Nucleus accumbens (tissue), 56 donors: ENCODE results near the gene EPHA6.
"Not testable (repeated sequence)": the region's sequence is repeated elsewhere in the genome, so short reads cannot be mapped to it uniquely, and the experiment has no call there.

Experiments used
- DNase-seq, 56 donors: peaks; one replicate each; lab custom pipeline; 2025; lab: John Stamatoyannopoulos, UW

EPHA6 gene

DNA sequence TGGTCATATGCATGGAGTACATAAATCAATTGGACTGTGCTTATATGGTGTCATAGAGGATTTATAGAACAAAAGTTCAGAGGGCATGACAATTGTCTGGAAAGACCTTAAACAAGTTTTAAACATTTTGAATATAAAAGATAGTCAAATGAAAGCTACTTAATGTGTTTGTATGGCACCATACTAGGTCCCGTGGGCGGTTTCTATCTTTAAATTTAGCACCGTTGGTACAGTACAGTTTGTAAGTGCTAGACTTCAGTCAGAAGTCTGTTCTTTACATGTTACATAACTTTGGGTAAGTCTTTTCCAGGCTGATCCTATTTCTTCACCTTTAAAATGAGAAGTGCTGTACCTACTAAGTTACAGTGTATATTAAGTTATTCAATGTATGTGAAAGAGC is 576.8 kb downstream of the EPHA6 start:
- DNase-seq, result peak in 1 of 56 donors; percentile 3

DNA sequence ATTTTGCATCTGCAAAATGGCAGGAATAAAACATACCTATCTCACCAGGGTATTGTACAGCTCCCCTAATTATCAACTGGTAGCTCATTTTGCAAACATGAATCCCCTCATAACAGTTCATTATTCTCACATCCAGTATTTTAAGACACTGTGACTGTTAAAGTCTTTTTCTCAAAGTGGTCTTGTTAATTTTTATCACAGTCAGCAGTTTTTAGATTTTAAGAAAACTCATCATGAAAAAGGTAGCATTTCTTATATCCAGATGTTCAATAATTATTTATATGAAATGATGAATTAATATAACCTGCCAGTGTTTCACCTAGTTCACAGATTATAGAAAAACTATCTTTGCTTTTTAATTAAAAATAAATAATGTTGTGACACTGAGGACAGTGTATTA is 595.2 kb downstream of the EPHA6 start:
- no peak for DNase-seq

DNA sequence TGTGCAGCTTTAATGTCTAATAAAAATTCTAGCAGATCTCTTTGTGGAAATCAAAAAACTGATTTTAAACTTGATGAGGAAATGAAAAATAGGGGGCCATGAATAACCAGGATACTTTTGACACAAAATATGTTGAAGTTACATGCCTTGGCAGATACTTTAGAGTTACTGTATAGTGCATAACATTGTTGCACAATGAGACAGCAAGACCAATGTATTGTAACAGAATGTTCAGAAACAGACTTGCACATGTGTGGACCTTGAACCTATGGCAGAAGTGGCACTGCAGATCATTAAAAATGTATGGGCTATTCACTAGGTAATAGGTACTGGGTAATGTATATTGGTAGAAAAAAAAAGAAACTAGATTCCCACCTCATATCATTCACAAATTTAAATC is 607.2 kb downstream of the EPHA6 start:
- no peak for DNase-seq

DNA sequence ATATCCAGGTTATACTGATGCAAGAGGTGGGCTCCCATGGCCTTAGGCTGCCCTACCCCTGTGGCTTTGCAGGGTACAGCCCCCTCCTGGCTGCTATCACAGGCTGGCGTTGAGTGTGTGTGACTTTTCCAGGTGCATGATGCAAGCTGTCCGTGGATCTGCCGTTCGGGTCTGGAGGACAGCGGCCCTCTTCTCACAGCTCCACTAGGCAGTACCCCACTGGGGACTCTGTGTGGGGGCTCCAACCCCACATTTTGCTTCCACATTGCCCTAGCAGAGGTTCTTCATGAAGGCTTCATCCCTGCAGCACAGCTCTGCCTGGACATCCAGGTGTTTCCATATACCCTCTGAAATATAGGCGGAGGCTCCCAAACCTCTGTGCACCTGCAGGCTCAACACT is 610.6 kb downstream of the EPHA6 start:
- no peak for DNase-seq

DNA sequence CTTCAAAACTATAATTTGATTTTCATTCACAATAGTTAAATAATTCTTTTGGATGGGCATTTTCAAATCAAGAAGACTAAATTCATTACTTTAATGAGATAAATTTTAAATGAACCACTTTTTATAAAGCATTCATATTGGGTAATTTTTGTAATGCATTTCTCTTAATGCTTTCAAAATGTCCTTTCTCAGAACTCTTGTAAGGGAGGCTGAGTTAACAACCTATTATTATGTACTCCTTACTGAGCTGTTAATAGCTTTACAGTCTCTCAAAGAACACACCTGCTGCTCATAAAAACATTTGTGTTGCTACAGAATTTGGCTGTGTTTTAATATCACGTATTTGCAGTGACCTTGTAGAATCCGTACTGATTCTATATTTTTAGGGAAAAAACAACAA is 616.2 kb downstream of the EPHA6 start:
- DNase-seq, result no peak

DNA sequence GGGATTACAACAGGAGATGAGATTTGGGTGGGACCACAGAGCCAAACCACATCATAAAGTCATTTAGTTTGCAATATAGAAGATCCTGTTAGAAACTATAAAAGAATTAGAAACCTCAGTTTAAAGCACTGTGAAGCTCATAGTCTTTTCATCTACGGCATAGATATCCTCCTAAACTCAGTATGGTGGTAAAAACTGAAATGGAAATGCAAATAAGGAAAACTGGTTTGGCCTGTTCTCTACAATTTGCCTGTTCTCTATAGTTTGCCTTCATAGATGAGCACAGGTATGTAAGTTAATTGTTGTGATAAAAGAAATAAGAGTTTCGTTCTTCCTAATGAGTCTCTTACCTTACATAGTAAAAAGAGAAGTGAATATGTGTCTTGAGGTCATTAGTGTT is 618.5 kb downstream of the EPHA6 start:
- no peak for DNase-seq

DNA sequence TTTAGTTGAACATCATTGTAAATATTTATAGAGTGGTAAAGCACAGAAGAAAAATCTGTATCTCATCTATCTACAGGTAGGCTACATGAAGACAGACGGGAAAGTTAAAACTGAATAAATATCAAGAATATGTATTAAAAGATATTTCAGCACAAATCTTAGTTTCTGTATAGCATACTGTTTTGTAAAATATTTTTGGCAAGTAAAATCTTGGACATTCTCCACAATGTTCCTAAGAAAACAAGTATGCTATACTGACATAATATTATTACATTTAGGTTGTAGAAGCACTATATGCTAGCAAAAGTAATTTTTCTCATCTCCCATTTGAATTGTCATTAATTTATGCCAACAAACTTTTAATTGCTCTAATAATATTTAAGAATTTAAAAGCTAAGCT is 623.7 kb downstream of the EPHA6 start:
- DNase-seq, result no peak

DNA sequence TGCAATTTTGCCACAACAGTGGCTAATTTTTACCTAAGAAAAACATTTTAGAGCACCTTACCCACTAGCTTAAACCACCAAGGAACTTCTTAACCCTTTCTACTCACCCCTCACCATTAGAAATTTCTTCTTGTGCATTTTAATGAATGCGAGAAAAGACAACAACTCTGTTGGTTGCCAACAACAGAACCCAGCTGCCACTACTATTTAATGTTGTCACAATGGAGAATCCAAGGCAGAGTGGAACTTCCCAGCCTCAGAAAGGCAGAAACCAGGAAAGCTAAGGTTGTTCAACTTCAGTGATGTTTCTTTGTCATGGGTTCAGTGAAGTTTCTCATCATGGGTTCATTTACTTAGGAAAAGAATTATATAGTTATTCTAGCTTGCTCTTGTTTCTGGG is 625.0 kb downstream of the EPHA6 start:
- DNase-seq, result no peak

DNA sequence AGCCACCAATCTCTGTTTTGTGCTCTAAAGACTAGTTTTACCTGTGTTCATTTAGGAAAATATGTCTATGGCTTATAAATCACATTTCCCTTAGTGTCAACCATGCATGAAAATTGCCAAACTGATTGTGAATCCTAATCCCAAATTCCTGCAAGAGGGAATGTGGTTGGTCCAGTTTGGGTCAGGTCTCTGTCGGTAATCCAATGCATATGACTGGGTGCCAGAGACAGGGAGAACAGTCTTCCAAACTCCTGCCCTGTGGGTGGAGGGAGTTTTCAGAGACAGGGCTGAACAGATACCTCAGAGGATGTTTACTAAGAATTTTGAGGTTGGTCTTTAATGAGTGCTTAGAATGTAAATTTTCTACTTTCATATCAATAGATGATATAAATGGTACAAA is 649.6 kb downstream of the EPHA6 start:
- DNase-seq, result no peak

DNA sequence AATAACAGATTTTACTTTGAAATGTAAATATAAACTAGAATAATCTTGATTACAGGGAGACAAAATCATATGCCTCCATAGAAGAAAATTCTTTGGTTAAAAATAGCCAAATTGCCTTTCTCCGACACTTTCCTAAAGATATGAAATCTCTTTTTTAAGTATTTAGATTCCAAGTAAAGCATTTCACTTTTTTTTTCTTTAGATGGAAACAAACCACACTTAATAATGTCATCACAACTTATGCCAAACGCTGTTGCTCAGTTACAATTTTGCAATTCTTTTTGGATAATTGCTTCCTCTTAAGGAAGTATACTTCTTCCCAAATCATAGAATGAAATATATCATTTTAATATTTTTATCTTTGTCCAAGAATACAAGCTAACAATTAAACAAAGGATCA is 656.1 kb downstream of the EPHA6 start:
- DNase-seq, result no peak

DNA sequence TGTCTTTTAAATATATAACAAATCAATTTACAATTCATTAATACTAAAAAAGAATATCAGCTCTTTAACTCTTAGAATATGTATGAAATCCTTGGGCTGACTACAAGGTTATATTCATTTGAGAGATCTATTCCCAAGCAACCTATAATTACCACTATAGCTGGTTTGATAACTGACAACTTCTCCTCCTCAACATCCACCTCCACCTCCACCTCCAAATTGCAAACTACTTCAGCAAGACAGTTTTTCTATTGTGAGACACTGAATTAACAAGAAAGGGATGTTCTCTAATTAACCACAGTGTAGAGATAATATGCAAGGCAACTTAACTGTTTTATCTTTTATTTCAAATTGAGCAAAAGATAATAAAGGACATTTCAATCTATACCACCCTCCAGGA is 665.3 kb downstream of the EPHA6 start:
- peak in 6 of 56 donors; percentile 2 to 22 (median 12) for DNase-seq

DNA sequence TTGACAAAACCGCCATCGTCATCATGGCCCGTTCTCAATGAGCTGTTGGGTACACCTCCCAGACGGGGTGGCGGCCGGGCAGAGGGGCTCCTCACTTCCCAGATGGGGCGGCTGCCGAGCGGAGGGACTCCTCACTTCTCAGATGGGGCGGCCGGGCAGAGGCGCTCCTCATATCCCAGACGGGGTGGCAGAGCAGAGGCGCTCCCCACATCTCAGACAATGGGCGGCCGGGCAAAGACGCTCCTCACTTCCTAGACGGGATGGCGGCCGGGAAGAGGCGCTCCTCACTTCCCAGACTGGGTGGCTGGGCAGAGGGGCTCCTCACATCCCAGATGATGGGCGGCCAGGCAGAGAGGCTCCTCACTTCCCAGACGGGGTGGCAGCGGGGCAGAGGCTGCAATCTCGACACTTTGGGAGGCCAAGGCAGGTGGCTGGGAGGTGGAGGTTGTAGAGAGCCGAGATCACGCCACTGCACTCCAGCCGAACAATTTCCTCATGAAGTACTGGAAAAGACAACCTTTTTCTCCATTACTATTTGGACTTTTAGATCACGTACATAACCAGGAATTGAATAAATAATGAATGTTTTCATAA is 666.4 kb downstream of the EPHA6 start:
- DNase-seq, result not testable (repeated sequence)

DNA sequence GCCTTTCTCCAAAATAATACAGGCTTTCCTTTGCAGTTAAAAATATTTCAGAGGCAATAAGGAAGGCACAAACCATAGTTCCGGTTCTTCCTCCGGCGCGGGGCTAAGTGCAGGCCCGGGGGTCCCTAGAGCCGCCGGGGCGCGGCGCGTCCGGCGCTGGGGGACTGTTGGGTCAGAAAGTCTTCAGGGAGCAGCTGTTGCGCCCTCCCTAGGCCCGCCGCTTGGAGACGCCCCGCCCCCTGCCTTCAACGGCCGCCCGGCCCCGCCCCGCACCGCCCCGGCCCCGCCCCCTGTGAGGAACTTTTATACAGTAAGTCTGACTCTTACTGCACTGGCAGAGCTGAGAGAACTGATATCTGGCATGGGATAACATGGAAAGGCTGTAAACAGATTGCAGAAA is 667.0 kb downstream of the EPHA6 start:
- DNase-seq, result no peak

DNA sequence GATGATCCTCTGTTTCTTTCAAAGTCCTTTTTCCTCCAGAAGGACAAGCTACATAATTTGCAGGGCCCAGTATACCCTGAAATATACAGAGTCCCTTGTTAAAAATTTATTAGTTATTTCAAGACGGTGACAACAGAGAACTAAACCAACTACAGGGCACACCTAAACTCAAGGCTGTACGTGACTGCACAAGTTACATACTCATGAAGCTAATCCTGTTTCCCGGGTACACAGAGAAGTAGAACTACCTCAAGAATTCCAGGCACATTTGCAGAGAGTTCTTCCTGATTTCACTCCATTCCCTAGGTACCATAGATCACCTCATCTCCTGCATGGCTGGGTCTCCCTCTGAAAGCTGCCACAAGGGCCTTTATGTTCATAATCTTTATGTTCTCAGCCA is 670.8 kb downstream of the EPHA6 start:
- DNase-seq, result no peak

DNA sequence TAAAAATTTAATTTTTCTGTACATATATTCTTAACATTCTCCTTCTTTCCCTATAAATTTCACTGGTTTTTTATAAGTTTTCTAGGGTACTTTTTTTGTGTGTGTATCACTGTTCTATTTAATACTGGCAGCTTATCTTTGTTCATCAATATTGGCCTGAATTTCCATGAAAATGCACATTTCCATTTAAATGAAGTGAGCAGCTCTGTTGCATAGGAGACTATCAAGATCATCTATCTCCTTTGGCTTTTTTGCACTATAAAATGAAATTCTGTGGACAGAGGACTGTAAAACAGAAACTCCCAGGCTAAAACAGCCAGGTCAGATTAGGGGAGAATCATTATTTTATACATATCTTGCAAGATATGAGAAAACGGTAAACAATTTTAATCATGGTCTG is 673.2 kb downstream of the EPHA6 start:
- no peak for DNase-seq

DNA sequence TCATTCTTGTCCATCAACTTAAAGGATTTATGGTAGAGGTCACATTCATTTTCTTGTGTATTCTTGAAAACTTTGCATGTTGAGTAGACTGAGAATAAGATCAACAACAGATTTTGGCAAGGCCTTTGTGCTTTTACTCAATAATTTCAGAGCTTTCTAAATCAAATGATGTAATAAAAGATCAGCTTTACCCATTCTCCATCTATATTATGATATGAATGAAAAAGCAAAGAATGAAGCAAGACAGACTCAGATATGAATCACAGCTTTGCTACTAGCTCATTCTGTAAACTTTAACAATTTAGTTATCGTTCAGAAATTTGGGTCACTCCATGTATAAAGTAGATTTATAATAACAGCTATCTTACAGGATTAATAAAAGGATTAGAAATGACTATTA is 674.3 kb downstream of the EPHA6 start:
- DNase-seq, result no peak

DNA sequence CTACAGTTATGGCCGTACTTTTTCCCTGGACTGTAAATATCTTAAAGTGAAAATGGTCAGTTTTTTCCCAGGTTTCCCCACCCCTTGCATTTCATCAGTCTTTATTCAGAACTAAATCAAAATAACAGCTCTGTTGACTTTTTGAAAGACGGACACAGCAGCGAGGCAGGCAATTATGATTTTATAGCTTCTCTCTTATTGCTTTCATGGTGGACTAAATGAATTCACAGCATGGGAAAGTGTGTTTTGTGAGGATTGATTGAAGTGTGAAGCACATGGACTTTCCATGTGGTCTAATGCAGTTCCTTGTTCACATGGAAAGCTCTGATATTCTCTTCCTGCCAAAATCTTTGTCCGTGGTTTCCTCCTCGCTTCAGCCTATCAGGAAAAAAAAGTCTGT is 681.5 kb downstream of the EPHA6 start:
- DNase-seq, result no peak

DNA sequence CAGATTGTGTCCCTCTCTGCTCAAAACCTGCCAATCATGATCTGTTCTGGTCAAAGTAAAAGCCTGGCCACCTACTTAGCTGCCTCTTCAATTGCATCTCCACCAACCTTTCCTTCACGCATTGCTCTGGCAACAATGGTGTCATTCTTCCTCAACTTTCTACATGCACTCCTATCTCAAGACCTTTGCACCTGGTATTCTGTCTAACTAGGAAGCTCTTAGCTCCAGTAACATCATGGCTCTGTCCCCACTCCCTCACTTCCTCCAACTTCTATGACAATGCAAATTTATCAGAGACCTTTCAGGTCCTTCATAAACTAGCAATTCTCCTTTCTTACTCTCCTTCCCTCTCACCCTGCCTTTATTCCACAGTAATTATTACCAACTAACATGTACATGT is 682.7 kb downstream of the EPHA6 start:
- no peak for DNase-seq

DNA sequence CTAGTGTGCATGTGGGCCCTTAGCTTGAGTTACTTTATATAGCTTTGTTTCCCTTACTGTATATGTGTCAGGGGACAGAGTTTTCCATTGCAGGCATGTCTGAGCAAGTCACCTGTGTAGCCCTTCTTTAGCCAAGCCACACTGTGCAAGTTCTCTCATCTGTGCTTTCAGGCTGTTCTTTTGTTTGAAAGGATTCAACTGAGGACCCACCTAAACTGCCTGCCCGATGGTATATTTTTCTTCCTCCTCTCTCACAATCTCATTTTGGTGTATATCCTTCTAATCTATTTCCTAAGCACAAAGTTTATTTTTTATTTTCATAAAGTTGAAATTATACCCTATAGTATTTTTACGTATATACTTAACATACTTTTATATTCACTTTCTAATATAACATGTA is 690.1 kb downstream of the EPHA6 start:
- DNase-seq, result no peak

DNA sequence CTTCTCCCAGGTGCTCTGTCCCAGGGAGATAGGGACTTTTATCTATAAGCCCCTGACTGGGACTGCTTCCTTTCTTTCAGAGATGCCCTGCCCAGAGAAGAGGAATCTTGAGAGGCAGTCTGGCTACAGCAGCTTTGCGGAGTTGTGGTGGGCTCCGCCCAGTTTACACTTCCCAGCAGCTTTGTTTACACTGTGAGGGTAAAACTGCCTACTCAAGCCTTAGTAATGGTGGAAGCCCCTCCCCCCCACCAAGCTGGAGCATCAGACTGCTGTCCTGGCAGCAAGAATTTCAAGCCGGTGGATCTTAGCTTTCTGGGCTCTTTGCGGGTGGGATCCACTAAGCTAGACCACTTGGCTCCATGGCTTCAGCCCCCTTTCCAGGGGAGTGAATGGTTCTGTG is 696.4 kb downstream of the EPHA6 start:
- DNase-seq, result no peak

DNA sequence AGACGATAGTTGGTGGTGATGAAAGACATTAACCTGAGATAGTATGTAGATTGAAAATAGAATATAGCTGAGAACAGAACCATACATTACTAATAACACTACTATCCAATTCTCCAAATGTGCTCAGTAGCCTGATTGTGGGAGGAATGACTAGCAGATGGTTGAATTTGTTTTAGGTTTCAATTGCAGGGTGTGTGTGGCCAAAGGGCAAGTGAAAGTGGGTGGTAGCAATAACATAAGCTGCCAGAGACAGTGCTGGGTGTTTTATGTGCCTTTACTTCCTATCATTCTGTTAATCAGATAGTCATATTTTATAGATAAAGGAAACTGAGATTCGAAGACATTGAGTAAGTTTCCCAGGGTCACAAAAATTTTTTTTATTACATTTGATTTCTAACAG is 700.7 kb downstream of the EPHA6 start:
- no peak for DNase-seq

DNA sequence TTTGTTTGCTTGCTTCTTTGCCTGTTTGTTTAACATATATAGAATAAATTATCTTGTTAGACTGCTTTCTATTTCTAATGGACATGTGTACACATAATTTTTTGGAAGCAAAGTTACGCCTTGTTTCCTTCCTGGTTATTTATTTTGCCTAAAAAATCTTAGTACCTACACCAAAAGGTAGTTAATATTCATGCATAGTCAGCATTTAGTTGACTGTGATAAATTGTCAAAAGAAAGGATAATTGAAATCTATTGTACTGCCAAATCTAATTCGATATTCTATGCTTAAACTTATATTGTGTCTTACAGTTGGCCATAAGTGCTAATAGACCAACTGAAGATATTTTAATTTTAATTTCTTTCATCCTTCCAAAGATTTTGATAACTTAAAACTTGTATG is 716.3 kb downstream of the EPHA6 start:
- no peak for DNase-seq

DNA sequence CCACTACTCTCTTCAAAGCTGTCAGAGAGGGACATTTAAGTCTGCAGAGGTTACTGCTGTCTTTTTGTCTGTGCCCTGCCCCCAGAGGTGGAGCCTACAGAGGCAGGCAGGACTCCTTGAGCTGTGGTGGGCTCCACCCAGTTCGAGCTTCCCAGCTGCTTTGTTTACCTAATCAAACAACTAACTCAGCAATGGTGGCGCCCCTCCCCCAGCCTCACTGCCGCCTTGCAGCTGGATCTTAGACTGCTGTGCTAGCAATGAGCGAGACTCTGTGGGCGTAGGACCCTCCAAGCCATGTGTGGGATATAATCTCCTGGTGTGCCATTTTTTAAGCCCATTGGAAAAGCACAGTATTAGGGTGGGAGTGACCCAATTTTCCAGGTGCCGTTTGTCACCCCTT is 733.2 kb downstream of the EPHA6 start:
- not testable (repeated sequence) for DNase-seq
